ENCODE data around the gene USP24.

Gene USP24

DNA sequence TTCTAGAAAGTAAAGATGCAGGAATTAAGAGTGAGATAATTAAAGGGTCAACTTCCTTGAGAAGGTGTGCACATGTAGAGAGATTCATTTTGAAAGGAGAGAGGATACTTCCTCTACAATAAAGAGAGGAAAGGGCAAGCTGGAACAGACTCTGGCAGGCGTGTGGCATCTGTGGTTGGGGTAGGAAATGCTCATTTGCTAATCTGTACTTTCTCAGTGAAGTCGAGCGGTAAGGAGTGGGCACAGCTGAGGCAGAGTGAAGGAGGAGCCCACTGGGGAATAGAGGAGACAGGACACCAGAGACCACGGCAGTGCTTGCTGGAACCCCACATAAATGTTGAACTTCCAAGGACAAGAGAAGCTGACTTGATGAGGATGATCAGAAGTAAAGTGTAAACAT is 126.8 kb downstream of the USP24 start:
- no peak overlapping the region for H3K27ac ChIP-seq
- TF ChIP-seq ZFX (IDR thresholded peaks at IDR 0.05) = no peak
- TF ChIP-seq, protein P1, sequence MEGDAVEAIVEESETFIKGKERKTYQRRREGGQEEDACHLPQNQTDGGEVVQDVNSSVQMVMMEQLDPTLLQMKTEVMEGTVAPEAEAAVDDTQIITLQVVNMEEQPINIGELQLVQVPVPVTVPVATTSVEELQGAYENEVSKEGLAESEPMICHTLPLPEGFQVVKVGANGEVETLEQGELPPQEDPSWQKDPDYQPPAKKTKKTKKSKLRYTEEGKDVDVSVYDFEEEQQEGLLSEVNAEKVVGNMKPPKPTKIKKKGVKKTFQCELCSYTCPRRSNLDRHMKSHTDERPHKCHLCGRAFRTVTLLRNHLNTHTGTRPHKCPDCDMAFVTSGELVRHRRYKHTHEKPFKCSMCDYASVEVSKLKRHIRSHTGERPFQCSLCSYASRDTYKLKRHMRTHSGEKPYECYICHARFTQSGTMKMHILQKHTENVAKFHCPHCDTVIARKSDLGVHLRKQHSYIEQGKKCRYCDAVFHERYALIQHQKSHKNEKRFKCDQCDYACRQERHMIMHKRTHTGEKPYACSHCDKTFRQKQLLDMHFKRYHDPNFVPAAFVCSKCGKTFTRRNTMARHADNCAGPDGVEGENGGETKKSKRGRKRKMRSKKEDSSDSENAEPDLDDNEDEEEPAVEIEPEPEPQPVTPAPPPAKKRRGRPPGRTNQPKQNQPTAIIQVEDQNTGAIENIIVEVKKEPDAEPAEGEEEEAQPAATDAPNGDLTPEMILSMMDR (conservative IDR thresholded peaks at IDR 0.05) = no peak

DNA sequence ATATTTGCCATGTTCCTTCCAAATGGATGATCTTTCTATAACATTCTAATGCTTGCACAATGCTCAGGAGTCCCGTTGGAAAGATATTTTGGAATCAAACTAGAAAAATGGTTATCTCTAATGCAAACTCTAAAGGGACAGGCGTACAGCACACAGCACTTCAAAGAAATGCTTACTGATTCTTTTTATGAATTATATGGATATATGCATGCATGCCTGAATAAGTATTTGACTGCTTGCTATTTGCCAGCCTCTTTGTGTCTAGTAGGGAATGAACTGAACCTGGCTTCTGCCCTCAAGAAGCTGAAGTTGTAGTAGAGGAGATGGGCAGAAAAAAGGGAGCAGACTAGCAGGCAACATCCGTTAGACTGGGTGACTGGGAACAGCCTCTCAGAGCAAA is 127.7 kb downstream of the USP24 start:
- H3K27ac ChIP-seq = no peak overlapping the region
- TF ChIP-seq, protein P1 (conservative IDR thresholded peaks at IDR 0.05) = no peak
- no peak for TF ChIP-seq ZFX (IDR thresholded peaks at IDR 0.05)

DNA sequence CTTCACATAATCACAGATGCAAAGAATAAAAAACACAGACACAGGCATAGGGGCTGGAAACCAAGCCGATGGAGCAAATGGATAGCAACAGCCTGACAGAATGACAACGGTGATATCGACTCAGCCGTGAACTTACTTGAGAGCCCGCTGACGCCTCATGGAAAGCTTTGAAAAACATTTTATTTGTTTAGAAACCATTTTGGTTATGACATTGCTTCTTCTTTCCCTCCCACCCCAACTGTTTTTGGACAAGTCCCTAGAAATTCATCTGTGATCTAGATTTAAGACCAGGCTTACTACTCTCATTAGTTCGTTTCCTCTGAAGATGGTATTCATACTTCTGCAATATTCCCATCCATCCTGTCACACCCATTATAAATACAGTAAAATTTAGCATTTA is 130.9 kb downstream of the USP24 start:
- H3K27ac ChIP-seq = no peak overlapping the region
- no peak for TF ChIP-seq ZFX (IDR thresholded peaks at IDR 0.05)
- TF ChIP-seq, protein P1 (conservative IDR thresholded peaks at IDR 0.05) = no peak

DNA sequence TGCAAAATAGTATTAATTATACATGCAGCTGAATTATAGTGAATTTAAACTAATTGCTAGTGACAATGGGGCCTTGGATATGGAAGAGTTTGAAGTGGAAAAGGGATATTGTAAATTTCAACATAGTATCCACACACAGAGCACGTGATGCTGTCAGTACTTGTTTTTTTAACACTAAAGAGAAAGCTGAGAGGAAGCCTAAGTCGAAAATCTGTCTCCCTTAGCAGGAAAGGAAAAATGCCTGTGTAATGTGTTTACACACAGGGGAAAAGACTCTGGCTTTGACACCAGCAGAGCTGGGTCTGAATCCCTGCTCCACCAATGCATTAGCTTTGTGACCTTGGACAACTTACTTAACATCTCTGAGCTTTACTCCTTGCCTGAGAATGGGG is 133.3 kb downstream of the USP24 start:
- no peak overlapping the region for H3K27ac ChIP-seq
- TF ChIP-seq ZFX (IDR thresholded peaks at IDR 0.05) = no peak
- TF ChIP-seq, protein P1 (conservative IDR thresholded peaks at IDR 0.05) = no peak

GRCh38 chr1:55081188-55081904 is 133.8 kb downstream of the USP24 start:
- no peak for TF ChIP-seq ZFX (IDR thresholded peaks at IDR 0.05)
- TF ChIP-seq, protein P1 (conservative IDR thresholded peaks at IDR 0.05) = no peak
- H3K27ac ChIP-seq = no peak overlapping the region

- H3K27ac ChIP-seq = no peak overlapping the region
- no peak for TF ChIP-seq ZFX (IDR thresholded peaks at IDR 0.05)
- TF ChIP-seq, protein P1 (conservative IDR thresholded peaks at IDR 0.05) = no peak
These were observed 135.5 kb downstream of the USP24 start for GRCh38 chr1:55079651-55080050.

DNA sequence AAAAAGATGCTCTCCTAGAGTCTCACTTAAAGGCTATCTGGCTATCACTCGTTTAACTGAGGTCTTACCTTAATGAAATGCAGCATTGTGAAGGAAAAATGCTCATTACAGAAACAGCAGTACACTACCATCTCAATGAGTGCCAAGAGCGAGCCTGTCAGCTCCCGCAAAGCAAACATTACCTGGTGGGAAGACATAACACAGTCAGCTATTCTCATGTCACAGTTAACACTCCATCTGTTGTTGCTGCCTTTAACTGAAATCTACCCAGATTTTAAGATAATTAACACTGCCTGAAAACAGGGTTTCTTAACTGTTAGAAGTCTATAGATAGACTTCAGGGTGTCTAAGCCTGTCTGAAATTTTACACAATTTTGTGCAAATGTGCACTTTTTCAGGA is 136.7 kb downstream of the USP24 start:
- H3K27ac ChIP-seq = no peak overlapping the region
- TF ChIP-seq ZFX (IDR thresholded peaks at IDR 0.05) = no peak
- TF ChIP-seq, protein P1 (conservative IDR thresholded peaks at IDR 0.05) = no peak

Data from C4-2B (cell line).